AG09319 (cell line): ENCODE results near the gene SULT2B1.

Experiments used
- DNase-seq: peaks from one replicate; pipeline ENCODE4 v3.0.0-alpha.2; 2010; ENCODE audit warnings: low read depth; ENCODE audit errors: extremely low read depth
- CTCF ChIP-seq: IDR thresholded peaks from 2 replicates; pipeline ENCODE4 v1.5.1; 2011; ENCODE audit warnings: low read depth, mild to moderate bottlenecking, inconsistent platforms, low read length, moderate library complexity

The SULT2B1 gene

GRCh38 chr19:48613852-48614435 is 62.0 kb downstream of the SULT2B1 start:
- TF ChIP-seq CTCF = no peak
- DNase-seq = no peak

GRCh38 chr19:48614436-48615230 is 62.7 kb downstream of the SULT2B1 start, which contains the start of gene FAM83E:
Gene FAM83E (minus strand): TSS chr19:48615076. CDS start chr19:48613372, 1,704 bp downstream.
- DNase-seq = no peak
- TF ChIP-seq CTCF = no peak

DNA sequence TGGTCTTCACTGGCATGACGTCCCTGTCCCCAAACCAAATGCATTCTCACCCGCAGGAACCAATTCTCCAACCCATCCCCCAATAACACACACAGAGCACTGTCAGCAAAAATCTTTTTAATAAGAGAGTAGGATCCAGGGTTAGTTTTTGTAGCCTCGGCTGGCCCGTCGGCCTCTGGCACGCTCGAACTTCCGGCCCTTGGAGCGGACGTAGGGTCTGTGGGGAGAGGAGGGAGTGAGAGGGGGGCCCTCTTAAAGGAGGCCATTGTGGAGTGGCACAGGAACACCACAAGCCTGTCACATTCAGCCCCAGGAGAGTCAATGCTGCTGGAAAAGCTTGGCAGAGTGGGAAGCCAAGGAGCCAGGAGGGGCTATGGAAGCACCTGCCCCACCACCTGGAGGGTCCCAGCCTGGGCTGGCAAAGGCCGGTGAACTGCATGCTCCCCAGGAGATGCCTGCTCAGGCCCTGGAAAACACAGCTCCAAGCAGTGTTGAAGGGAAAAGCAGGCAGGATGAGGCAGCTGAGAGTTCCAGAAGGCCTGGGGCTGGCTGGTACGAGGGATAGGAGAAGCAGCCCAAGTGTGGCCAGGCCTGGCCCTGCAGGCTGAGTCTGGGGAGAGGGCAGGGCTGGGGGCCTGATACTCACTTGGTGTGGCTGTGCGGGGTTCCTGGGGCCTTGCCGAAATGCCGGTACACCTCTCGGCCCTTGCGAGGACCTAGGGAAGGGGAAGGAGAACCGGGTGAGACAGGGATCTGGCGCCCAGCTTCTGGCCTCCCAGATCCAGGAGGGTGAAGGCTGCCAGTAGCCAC is 63.5 kb downstream of the SULT2B1 start:
- TF ChIP-seq CTCF = no peak
- no peak for DNase-seq

- no peak for TF ChIP-seq CTCF
- no peak for DNase-seq
Measured at GRCh38 chr19:48616041-48616436, 64.1 kb downstream of the SULT2B1 start.

DNA sequence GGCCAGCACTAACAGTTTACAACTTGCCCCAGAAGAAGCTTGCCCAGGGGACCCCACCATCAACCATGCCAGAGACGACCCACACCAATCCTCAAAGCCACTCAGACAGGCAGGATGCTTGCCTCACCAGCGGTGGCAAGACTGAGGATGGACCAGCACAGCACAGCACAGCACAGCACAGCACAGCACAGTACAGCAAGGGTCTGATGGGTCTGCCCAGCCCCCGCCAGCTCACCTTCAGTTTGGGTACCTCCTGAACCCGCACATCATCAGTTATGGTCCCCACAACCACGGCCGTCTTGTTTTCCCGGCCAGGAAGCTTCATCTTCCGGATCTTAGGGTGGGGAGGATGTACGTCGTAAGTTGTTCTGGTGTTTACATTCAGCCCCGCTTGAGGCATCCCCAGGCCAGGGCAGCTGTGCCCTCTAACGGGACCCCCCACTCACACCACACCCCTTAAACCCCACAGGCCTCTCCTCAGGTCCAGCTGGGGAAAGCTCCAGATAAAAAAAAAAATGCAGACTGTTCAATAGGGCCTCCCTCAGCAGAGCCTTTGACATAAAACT is 64.6 kb downstream of the SULT2B1 start:
- DNase-seq = no peak
- TF ChIP-seq CTCF = no peak

- no peak for TF ChIP-seq CTCF
- no peak for DNase-seq
Measured at GRCh38 chr19:48617146-48617937, 65.4 kb downstream of the SULT2B1 start.
